ENCODE results near the gene FER.

FER gene

GRCh38 chr5:109080481-109080880 lies 332.8 kb downstream of the FER start:
- H3K36me3 Mint-ChIP-seq (ENCODE audit: low read depth): no peaks in the 10 kb centered on the region
- no peaks in the 10 kb centered on the region for H3K9me3 Mint-ChIP-seq
- H3K4me3 Mint-ChIP-seq: no peak overlapping the region
- H3K4me1 Mint-ChIP-seq: no peaks in the 10 kb centered on the region
- no peak overlapping the region for H3K27ac Mint-ChIP-seq
- no peaks in the 10 kb centered on the region for H3K27me3 Mint-ChIP-seq (ENCODE audit: low read depth)
- TF ChIP-seq CTCF (IDR thresholded peaks at IDR 0.05; ENCODE audit: unreplicated experiment in 3 of 3): no peak

DNA sequence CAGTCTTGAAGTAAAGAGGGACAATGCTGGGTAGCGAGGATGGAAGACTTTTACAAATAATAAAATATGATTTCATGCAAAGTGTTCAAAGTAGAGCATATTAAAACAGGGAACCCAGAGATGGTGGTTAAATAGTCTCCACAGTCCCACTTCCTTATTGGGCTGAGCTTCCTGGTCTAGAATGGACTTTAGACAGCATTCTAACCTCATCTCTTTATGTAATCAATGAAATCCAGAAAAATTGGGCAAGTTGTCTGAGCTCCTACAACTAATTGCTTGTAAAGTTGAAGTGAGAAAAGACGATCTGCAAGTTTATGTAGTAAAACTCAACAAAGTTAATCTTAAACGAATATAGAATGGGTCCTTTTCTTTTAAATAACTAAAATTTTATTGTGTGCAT lies 333.2 kb downstream of the FER start:
- Mint-ChIP-seq H3K36me3 (ENCODE audit: low read depth) (no peaks in the 10 kb centered on the region), H3K27ac (no peak overlapping the region), H3K4me3 (no peak overlapping the region), H3K9me3 (no peaks in the 10 kb centered on the region), H3K4me1 (no peaks in the 10 kb centered on the region), H3K27me3 (ENCODE audit: low read depth) (no peaks in the 10 kb centered on the region)
- TF ChIP-seq CTCF (IDR thresholded peaks at IDR 0.05; ENCODE audit: unreplicated experiment in 3 of 3): no peak

DNA sequence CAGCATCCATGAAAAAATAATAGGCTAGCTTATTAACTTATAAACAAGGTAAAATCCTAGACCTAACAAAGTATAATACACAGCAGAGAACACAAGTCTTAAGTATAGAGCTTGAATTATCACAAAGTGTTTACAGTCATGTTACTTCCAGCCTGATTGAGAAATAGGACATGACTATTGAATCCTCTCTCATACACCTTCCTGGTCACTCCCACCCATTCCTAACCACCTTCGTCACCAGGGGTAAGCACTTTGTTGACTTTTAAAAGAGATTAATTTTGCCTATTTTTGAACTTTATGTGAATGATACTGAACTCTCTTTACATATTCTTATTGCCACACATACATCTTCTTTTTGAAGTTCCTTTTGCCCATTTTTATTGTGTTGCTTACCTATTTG lies 336.2 kb downstream of the FER start:
- Mint-ChIP-seq H3K9me3 (no peaks in the 10 kb centered on the region), H3K36me3 (ENCODE audit: low read depth) (no peaks in the 10 kb centered on the region), H3K27ac (no peak overlapping the region), H3K27me3 (ENCODE audit: low read depth) (no peaks in the 10 kb centered on the region), H3K4me1 (no peaks in the 10 kb centered on the region), H3K4me3 (no peak overlapping the region)
- TF ChIP-seq CTCF (IDR thresholded peaks at IDR 0.05; ENCODE audit: unreplicated experiment in 3 of 3): no peak

DNA sequence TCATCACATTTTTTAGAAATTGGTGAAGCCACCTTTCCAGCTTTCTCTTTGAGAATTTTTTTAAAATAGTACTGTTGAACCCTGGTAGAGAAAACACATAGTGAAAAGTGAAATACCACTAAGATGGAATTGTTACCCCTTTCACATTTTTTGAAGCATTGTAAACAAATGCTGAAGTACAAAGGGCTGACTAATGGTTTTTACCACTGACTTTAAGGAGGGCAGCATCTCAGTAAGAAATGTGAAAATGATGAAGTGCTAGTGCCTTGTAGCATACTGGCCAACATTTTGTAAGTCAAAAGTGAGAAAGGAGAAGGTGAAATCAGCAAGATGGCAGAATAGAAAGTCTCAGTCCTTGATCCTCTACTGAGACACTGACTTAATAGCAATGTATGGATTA lies 341.5 kb downstream of the FER start:
- no peaks in the 10 kb centered on the region for H3K27me3 Mint-ChIP-seq (ENCODE audit: low read depth)
- no peaks in the 10 kb centered on the region for H3K4me1 Mint-ChIP-seq
- H3K4me3 Mint-ChIP-seq: no peak overlapping the region
- H3K9me3 Mint-ChIP-seq: no peaks in the 10 kb centered on the region
- H3K36me3 Mint-ChIP-seq (ENCODE audit: low read depth): peaks cover 15% of the 10 kb centered on the region
- no peak for TF ChIP-seq CTCF (IDR thresholded peaks at IDR 0.05; ENCODE audit: unreplicated experiment in 3 of 3)
- peak overlapping the region in 1 of 3 experiments; percentile 39 for H3K27ac Mint-ChIP-seq

- Mint-ChIP-seq H3K4me1 (no peaks in the 10 kb centered on the region), H3K9me3 (no peaks in the 10 kb centered on the region)
- no peak for TF ChIP-seq CTCF (IDR thresholded peaks at IDR 0.05; ENCODE audit: unreplicated experiment in 3 of 3)
Measured at GRCh38 chr5:109099081-109099480, 351.4 kb downstream of the FER start.

GRCh38 chr5:109100971-109101370 lies 353.3 kb downstream of the FER start:
- H3K4me1 Mint-ChIP-seq: peaks cover 5% of the 10 kb centered on the region
- peak overlapping the region in 1 of 3 experiments; percentile 2 for H3K27ac Mint-ChIP-seq
- no peaks in the 10 kb centered on the region for H3K27me3 Mint-ChIP-seq (ENCODE audit: low read depth)
- no peaks in the 10 kb centered on the region for H3K36me3 Mint-ChIP-seq (ENCODE audit: low read depth)
- no peak overlapping the region for H3K4me3 Mint-ChIP-seq
- no peaks in the 10 kb centered on the region for H3K9me3 Mint-ChIP-seq
- no peak for TF ChIP-seq CTCF (IDR thresholded peaks at IDR 0.05; ENCODE audit: unreplicated experiment in 3 of 3)

More at GRCh38 chr5:109099081-109099480, 351.4 kb downstream of the FER start:
- Mint-ChIP-seq H3K4me3 (no peak overlapping the region), H3K27me3 (ENCODE audit: low read depth) (no peaks in the 10 kb centered on the region), H3K27ac (no peak overlapping the region), H3K36me3 (ENCODE audit: low read depth) (no peaks in the 10 kb centered on the region)
